Stimulated activated naive CD4-positive, alpha-beta T cell treated with Interleukin-2 at 50 U/mL for 16 hours (primary cell): Measurements from ENCODE around the gene HSDL1.
A peak's percentile ranks its signal among the peaks of the same experiment; 100 is the strongest.

Experiments
- DNase-seq: peaks from one replicate; lab custom pipeline; 2025; lab: John Stamatoyannopoulos, UW

The HSDL1 gene

DNA sequence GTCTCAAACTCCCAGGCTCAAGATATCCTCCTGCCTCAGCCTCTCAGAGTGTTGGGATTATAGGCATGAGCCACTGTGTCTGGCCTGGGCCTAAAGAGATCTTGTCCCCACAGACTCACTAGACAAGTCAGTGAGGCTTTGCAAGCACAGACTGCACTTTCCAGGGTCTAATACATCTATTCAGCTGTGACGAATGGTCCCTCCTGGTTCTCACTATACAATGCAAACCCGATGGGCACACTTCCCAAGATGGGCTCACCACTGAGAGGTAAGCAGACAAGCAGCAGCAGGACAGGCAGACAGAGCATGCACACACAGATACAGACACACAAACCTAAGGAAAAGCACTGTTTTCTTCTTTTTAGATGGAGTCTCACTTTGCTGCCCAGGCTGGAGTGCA is 37.1 kb downstream of the HSDL1 start:
- DNase-seq, result no peak

DNA sequence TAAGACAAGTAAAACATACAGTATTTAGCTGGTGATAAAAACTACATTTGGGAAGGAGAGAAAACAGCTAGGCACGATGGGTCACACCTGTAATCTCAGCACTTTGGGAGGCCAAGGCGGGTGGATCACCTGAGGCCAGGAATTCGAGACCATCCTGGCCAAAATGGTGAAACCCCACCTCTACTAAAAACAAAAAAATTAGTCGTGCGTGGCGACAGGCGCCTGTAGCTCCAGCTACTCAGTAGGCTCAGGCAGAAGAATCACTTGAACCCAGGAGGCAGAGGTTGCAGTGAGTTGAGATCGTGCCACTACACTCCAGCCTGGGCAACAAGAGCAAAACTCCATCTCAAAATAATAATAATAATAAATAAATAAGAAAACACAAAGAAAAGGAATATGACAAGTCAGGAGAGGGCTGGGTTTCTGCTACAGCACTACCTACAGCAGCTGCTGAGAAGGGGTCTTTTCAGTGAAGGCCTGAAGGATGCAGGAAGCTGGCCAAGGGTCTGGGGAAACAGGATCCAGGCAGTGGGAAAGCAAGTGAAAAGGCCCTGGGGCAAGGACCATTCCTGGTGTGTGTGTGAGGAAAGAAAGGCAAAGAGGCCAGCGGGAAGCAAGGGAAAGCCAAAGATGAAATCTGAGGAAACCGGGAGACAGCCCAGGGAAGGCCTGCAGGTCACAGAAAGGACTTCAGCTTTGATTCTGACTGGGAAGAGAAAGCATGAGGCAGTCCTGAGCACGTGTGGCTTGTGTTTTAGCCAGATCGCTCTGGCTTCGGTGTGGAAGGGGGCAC is 38.8 kb downstream of the HSDL1 start:
- DNase-seq, result no peak

DNA sequence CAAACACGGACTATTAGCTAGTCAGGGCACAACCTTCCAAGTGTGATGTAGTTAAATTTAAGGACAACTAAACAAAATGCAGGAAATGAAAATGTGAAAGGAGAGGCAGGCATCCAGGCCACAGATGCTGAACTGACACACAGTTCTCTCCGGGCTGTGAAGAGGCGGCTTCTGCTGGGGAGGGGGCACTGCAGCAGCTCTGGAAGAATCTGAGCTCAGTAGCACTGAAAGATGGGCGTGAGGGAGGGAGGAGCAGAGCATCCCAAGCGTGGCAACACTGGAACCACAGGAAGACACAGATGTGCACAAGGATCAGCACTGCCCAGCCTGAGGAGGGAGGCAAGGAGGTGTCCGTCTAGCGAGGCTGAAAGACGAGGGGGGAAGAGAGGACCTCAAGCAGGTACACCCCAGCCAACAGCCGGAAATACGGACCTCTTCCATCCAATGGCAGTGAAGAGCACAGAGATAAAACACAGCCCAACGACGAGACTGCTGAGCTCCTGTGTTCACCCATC is 39.6 kb downstream of the HSDL1 start:
- no peak for DNase-seq

DNA sequence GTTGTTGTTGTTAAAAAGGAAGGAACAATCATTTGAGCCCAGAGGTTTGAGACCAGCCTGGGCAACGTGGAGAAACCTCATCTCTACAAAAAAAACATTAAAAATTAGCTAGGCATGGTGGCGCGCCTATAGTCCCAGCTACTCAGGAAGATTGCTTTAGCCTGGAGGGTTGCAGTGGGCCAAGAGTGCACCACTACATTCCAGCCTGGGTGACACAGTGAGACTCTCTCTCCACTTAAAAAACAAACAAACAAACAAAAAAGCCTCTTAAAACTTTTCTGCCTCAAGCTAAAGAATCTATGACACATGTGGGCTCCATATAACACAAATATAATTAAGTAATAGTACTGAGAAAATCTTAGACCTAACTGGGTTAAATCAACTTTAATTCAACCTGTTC is 40.7 kb downstream of the HSDL1 start:
- no peak for DNase-seq

DNA sequence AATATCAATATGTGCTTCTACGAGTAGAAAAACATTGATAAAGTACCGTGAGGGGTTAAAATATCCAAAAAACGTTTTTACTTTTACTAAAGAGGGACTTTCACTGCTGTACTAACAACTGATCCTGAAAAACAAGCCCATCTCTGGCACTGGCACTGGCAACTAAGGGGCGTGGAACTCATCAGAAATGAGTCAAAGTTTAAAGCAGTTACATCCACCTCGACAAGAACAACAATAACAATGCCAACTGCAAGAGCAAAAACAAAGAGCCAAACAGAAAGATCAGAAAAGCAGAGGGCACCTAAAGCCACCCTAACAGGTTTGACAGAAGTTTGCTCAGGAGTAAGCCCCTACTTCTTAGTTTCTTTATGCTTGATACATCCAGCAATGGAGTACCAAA is 41.3 kb downstream of the HSDL1 start:
- no peak for DNase-seq

DNA sequence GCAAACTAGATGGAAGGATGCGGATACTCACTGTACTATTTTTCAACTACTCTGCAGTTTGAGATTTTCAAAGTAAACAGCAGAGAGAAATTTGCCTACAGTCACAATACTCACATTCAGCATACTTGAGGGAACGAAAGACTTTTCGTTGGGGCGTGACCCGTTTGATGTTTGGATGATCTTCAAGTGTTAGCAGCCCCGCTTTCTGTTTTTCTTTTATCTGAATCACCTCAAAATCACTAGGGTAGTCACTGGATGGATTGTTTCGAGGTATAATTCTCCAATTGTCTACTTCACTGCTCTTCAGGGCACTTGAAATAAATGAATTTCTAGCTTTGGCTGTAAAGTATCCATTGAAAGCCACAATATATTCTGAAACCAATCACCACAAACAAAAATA is 46.0 kb downstream of the HSDL1 start:
- DNase-seq, result no peak

DNA sequence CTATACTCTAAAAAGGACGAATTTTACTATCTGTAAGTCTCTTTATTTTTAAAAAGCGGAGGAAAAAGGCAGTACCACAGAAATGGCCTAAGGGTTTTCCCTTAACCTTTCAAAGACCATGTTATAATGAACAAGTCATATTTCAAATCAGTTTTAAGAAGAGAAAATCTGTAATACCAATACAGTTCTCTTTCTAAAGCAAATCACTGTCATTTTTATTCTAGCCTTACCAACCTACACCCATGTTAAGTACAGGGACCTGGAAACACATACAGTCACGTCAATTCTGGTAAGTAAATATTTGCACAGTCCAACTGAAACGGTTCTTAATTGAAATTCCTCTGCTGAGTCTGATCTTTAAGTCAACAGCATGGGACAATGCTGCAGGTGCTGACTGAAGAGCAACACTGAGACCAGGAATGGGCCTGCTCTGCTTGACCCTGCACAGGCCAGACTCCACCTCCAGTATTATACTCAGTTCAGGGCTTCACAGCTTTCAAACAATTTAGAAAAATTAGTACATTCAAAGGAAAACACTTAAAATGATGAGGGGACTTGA is 48.5 kb downstream of the HSDL1 start:
- no peak for DNase-seq

DNA sequence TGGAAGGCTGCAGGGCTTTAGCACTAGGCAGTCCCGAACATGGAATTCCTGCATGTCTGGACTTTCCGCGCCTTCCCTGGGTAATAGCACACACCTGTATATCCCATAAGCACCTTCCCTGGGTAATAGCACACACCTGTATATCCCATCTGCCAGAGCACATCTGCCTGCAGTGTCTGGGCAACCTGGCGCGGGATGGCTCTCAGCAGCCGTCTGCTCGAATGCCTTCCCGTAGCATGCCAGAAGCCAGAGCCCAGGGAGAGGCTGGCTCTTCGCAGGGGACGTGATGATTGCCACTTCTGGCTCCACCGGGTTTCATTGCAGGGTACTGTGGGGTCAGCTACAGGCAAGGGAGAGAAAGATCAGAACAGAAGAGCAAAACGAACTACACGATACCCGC is 49.5 kb downstream of the HSDL1 start:
- DNase-seq, result no peak

DNA sequence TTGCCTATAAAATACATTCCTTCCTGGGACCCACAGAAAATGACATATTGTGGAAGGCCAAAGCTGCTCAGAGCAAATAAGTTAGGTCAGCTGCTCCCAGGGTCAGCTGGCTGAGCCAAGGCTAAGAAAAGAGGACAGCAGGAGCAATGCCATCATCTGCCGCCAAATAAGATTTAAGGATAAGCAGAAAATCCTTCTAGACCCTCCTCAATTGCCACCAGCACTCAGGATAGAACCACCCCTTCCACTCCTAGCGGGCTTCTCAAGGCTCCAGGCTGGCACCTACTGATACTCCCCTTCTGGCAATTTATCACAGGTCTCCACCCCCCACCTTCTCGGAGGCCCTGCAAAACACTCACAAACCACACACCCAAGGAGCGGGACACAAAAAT is 51.1 kb downstream of the HSDL1 start:
- DNase-seq, result no peak

DNA sequence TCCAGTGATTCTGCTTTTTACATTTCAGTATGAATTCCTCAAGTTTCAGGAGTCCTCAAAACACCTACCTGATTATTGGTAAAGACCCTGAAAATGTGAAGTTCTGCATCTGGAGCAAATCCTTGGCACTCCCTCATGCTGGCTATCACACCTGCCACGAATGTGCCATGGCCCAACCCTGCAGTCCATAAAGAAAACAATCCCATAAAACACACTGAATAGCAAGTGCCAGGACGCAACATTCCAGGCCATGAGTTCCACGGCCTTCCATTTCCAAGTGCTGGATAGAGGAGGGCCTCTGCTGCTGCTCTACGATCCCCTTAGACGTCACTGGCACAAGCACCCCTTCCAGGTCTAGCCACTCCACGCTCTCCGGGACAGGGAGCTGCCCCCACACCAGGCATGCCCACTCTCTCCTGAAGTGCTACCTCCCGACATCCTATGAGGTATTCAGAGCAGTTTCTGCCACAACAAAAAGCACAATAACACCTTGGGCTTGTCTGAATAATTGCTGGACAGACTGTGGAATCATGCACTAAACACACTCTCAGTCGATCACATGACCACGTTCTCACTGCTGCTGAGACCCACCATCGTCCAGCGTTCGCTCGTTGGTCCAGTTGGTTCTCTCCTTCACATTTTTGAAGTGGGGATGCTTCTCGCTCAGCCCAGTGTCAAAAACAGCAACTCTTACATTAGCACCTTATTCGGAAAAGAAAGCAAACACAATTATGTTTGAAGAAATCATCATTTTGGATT is 51.7 kb downstream of the HSDL1 start:
- DNase-seq, result no peak

DNA sequence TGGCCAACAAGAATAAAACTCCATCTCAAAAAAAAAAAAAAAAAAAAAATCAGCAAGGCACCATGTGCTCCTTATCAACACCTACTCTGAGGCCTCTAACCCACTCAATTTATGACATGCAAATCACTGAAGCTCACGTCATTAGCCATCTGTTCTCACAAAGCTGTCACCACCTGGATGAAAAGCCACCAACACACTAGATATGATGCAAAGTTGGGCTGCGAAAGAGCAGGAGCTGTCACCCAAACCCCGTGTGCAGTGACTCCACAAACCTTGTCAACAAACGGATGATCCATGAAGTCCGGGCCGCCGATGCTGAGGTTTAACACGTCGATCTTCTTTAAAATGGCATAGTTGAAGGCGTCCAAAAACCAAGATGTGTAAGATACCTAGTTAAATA is 53.5 kb downstream of the HSDL1 start:
- no peak for DNase-seq

DNA sequence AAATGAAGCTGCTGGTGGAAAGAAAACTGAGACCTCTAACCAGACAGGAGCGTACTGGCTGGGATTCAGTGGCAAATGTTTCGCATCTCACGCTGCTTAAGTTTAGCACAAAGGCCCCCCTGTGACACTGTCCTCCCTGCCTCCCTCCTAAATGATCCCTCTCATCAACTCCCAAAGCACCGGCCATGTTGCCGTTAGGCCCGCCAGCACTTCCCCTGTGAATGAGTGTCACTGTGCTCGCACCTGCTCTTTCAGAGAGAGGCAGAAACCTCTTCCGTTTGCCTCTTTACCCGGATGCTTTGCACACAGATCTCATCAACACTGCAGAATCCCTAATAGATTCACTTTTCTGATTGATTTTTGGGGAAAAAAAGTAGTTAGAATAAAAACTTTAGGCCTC is 54.8 kb downstream of the HSDL1 start:
- no peak for DNase-seq

DNA sequence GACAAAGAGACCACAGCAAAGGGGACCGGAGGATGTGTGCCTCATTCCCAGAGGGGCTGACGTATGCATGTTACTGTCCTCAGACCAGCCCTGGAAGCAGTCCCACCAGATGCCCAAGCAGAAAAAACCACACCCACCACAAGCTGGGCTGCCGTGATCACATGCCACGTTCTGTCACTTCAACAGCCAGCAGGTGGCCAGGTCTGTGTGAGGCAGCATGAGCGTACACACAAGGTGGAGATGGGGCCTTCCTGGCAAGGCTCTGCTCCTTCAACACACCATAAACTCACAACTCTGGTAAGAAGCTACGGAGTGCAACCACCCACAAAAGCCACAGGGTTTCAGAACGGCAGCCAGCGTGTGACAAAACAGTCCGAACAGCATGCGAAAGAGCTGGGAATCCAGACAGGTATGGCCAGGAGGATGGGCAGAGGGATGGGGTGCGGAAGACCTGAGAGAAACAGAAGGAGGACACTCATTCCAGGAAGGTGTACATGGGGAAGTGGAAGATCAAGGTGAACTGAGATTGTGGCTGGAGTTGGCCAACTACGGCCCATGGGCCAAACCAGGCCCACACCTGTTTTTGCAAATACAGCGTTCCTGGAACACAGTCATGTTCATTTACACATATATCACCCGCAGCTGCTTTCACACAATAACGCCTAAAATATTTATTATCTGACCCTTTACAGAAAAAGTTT is 56.1 kb downstream of the HSDL1 start:
- peak; percentile 41 for DNase-seq

DNA sequence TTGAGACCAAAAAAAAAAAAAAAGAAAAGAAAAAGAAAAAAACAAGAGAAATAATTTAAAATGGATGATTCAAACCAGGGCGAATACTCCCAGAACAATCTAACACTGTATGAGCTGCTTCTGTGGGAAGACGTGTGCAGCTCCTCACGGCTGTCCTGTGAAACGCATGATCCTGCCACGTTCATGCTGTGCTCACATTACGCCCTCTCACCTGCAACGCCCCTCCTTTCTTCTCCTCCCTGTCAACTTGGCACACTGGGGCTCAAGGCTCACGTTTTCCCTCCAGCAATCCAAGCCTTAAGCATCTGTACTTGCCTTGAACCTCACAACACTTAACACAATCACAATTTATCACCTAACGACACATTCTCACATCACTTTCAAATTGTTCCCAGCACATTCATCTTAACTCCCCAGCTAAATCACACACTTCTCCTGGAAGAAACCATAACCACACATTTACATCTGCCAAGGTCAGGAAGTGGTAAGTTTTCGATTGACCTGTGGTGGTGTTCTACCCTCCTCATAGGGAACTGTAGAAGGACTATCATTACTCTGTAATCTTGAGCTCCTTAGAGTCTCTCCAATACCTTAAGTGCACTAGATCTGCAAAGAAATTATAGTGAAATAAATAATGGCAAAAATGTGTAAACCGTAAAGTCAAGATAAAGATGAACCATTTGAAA is 57.4 kb downstream of the HSDL1 start:
- no peak for DNase-seq

DNA sequence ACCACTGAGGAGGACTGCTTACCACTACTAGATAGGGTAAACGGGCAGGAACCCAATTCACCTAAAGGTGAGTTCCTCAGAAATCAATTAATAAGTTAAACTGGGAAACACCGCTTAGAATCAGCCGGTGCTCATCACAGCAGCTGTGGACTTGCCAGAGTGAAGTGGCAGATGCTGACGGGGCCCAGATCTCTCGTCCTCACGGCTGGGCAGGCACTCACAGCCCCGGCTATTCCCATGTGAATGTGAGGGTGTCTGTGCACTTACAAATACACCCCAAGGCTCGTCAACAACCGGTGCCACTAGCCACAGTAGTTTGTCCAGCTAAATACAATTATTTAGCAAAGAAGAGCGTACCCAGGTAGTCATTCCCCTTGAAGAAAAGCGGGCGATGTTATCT is 58.0 kb downstream of the HSDL1 start:
- no peak for DNase-seq

DNA sequence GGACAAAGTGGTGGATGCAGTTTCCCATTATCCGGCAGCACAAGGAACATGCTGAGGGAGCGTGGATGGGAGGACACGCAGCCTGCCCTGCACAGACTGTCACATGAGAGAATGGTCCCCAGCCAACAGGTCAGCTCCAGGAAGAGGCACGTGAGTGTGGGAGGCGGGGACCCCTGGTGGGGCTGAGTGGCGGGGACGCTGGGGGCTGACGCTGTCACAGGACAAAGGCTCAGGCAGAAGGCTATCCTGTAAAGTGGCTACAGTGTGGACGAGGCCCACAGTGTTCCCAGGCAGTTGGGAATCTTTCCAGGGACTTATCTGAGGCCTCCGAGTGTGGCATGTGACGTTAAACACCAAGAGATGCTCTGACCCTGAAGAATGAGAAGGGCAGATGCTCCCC is 58.6 kb downstream of the HSDL1 start:
- no peak for DNase-seq

DNA sequence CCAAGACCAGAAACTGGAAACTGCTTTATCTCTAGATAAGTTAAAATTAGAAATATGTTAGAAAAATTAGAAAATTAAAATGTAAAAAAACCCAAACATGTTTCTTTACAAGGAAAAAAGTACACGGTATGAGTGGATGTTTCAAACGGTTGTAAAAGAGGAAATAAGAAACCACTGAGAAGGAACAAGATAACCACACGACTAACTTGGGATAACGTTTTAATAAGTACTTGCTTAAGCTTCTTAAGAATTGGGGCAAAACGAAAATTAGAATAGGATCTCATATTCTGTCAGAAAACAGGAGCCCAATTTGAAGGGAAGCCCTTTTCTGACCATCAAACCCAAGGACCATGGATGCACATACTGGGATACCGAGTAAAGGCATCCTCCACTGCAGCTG is 59.2 kb downstream of the HSDL1 start:
- DNase-seq, result no peak

DNA sequence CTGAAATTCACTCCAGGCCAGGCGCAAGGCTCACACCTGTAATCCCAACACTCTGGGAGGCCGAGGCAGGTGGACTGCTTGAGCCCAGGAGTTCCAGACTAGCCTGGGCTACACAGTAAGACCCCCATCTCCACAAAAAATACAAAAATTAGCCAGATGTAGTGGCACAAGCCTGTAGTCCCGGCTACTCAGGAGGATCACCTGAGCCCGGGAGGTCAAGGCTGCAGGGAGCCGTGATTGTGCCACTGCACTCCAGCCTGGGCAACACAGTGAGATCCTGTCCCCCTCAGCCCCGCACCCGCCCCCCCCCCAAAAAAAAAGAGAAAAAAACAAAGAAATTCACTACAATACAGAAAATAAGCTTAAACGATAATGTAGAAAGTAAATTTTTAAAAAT is 59.7 kb downstream of the HSDL1 start:
- DNase-seq, result no peak

DNA sequence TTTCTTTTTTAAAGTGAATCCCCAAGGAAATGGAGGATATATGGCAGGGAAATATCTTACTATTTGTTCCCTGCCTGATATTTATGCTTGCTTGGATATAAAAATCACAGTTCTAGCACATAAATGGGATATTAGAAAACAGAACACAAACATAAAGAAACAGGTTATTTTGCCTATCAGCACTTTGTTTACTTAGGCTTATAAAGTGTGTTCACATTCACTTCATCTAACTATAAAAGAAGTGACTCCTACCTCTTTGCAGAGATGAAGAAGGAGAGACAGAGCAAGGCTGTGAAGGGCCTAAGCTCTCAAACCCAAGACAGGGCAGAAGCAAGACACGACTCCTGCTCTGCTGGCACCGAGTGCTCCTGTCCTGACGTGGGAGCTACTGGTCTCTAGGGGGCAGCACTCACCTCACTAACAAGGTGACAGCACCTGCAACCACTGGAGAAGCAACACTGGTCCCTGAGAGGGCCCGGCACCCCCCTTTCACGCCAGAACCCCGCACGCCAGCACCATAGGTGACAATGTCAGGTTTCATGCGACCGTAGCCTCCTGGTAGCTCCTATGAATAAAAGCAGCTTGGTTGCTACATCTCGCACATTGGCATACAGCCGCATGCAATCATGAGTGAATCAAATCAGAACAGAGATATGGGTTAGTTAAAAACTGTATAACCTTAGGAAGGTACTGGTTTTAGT is 60.3 kb downstream of the HSDL1 start:
- DNase-seq, result peak; percentile 57

DNA sequence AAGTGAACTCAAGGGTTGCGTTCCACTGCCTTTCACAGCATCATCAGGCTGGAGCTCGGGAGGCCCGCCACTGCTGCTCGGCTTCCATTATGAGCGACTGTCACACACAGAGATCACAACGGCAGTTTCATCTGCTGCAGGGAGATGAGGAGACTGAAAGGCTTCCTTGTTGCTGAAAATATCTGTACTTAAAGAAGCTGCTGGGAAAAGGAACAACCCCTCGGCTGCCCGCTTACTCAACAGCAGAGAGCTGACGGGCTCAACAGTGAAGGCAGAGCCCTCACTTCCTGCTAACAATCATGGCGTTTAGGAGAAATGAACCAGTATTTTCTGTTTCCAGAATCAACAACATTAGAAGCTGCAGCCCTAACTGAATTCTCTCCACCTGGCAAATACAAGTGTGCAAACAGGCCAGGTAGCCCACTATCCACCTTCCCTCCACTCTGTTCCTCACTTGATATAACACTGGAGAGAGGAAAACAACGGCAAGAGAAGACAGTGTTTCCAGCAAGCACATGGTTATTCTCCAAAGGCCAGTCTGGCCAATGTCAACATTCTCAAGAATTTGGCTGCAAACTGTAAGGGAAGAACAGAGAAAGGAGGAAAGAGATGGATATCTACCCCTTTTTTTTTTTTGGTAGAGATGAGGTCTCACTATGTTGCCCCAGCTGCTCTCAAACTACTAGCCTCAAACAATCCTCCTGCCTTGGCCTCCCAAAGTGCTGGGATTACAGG is 62.0 kb downstream of the HSDL1 start:
- DNase-seq, result no peak

DNA sequence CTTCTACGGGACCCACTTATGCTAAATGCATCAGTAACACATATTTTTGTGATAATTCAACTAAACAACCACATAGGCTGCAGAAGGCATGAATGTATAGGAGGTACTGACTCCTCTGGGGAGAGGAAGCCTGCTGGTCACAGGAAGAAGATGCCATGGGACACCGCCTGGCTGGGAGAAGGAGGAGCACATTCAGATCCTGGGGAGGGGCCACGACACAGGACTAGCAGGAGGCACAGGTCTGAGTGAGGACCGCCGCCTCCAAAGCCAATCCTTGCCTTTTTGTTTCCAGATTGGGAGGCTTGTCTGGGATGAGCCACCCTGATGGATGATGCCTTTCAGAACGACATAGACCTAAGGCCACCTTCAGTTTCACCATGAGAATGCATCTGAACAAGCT is 62.9 kb downstream of the HSDL1 start:
- DNase-seq, result no peak
